ENCODE data around the gene RAP1GAP. TPM values are rescaled to one million over a fixed set of nuclear protein-coding genes. Genes with fewer than 3 reads are reported as not detected.

Gene RAP1GAP
- total and polyA plus RNA-seq, 2 donors from 2014 or later, result 39.2 to 200 TPM

- peaks cover 8 to 46% (median 22%) of the 10 kb centered on the region in 3 donors for H3K36me3 ChIP-seq (ENCODE audit: control insufficient read depth in 2 of 3, insufficient read depth in 3 of 3, low read length in 3 of 3)
Observed at GRCh38 chr1:21691739-21692138, 22.6 kb upstream of the RAP1GAP start.

DNA sequence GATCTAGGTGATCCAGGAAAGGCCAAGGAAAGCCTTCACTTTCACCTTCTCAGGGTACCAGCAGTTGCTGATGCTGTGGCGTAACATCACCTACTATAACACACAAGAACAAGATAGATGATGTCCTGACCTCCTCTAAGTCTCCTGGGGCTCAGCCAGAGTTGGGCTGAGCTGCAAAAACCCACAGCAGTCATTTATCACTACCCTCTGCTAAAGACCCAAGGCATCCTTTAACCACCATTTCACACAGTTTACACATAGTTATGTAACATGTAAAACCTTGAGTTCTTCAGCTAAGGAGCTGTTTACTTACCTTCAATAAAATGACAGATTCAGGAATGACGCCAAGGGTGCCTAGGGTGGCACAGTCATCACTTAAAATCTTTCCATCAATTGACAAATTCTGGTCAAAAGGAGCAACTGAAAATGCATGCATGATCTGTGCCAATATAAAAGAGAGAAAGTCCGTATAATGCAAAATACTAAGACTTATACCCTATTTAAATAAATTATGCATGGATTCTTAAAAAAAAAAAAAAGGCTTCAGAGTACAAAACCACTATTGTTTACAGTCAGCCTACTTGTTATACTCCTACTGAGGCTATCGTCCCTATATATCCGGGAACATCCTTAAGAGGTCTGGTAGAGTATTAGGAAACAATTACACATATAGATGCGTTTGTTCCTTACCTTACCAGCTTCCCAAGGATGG is 20.7 kb upstream of the RAP1GAP start:
- H3K27me3 ChIP-seq (ENCODE audit: control insufficient read depth, insufficient read depth, low read length), result no peaks in the 10 kb centered on the region
- no peaks in the 10 kb centered on the region for H3K4me1 ChIP-seq (ENCODE audit: control insufficient read depth in 2 of 3, insufficient read depth in 2 of 3, low read depth in 1 of 3, low read length in 3 of 3)
- DNase-seq (no peak), FAIRE-seq (no peak)
- H3K9ac ChIP-seq (ENCODE audit: low read length in 3 of 3), result no peak overlapping the region
- no peak overlapping the region for H3K4me3 ChIP-seq (ENCODE audit: low read length in 3 of 3)
- no peak for TF ChIP-seq CTCF (IDR thresholded peaks at IDR 0.05; ENCODE audit: borderline replicate concordance, extremely low read depth, insufficient read depth)
- intact Hi-C loops (cut with DNase I), result no loop called here
- peaks cover 8 to 54% (median 25%) of the 10 kb centered on the region in 3 donors for H3K36me3 ChIP-seq (ENCODE audit: control insufficient read depth in 2 of 3, insufficient read depth in 3 of 3, low read length in 3 of 3)
- H3K27ac ChIP-seq (ENCODE audit: low read depth in 2 of 2, low read length in 2 of 2), result no peak overlapping the region
- H3K9me3 ChIP-seq (ENCODE audit: control insufficient read depth in 2 of 3, insufficient read depth in 1 of 3, low read length in 3 of 3), result no peaks in the 10 kb centered on the region

More at GRCh38 chr1:21691739-21692138, 22.6 kb upstream of the RAP1GAP start:
- Histone ChIP-seq H3K4me1 (ENCODE audit: control insufficient read depth in 2 of 3, insufficient read depth in 2 of 3, low read depth in 1 of 3, low read length in 3 of 3) (no peaks in the 10 kb centered on the region), H3K27me3 (ENCODE audit: control insufficient read depth, insufficient read depth, low read length) (no peaks in the 10 kb centered on the region), H3K9me3 (ENCODE audit: control insufficient read depth in 2 of 3, insufficient read depth in 1 of 3, low read length in 3 of 3) (no peaks in the 10 kb centered on the region), H3K9ac (ENCODE audit: low read length in 3 of 3) (no peak overlapping the region), H3K27ac (ENCODE audit: low read depth in 2 of 2, low read length in 2 of 2) (no peak overlapping the region), H3K4me3 (ENCODE audit: low read length in 3 of 3) (no peak overlapping the region)
- FAIRE-seq (no peak), DNase-seq (no peak)
- intact Hi-C loops (cut with DNase I), result no loop called here
- TF ChIP-seq CTCF (IDR thresholded peaks at IDR 0.05; ENCODE audit: borderline replicate concordance, extremely low read depth, insufficient read depth), result no peak

- intact Hi-C loops (cut with DNase I), result no loop called here
- H3K9ac ChIP-seq (ENCODE audit: low read length in 3 of 3), result no peak overlapping the region
- H3K36me3 ChIP-seq (ENCODE audit: control insufficient read depth in 2 of 3, insufficient read depth in 3 of 3, low read length in 3 of 3), result peaks cover 0 to 35% (median 19%) of the 10 kb centered on the region in 3 donors
- H3K9me3 ChIP-seq (ENCODE audit: control insufficient read depth in 2 of 3, insufficient read depth in 1 of 3, low read length in 3 of 3), result peaks cover 0 to 2% (median 0%) of the 10 kb centered on the region in 3 donors
- FAIRE-seq, result no peak
- TF ChIP-seq CTCF (IDR thresholded peaks at IDR 0.05; ENCODE audit: borderline replicate concordance, extremely low read depth, insufficient read depth), result no peak
- H3K4me1 ChIP-seq (ENCODE audit: control insufficient read depth in 2 of 3, insufficient read depth in 2 of 3, low read depth in 1 of 3, low read length in 3 of 3), result no peaks in the 10 kb centered on the region
- H3K4me3 ChIP-seq (ENCODE audit: low read length in 3 of 3), result no peak overlapping the region
- H3K27me3 ChIP-seq (ENCODE audit: control insufficient read depth, insufficient read depth, low read length), result no peaks in the 10 kb centered on the region
- H3K27ac ChIP-seq (ENCODE audit: low read depth in 2 of 2, low read length in 2 of 2), result no peak overlapping the region
- no peak for DNase-seq
Observed at GRCh38 chr1:21687081-21687529, 17.9 kb upstream of the RAP1GAP start.
